ENCODE results near the gene MBLAC1. TPM values are rescaled to one million over a fixed set of nuclear protein-coding genes. Genes with fewer than 3 reads are reported as not detected.

Gene MBLAC1
- total RNA-seq, 1 experiment from 2014 or later: 3.5 TPM

DNA sequence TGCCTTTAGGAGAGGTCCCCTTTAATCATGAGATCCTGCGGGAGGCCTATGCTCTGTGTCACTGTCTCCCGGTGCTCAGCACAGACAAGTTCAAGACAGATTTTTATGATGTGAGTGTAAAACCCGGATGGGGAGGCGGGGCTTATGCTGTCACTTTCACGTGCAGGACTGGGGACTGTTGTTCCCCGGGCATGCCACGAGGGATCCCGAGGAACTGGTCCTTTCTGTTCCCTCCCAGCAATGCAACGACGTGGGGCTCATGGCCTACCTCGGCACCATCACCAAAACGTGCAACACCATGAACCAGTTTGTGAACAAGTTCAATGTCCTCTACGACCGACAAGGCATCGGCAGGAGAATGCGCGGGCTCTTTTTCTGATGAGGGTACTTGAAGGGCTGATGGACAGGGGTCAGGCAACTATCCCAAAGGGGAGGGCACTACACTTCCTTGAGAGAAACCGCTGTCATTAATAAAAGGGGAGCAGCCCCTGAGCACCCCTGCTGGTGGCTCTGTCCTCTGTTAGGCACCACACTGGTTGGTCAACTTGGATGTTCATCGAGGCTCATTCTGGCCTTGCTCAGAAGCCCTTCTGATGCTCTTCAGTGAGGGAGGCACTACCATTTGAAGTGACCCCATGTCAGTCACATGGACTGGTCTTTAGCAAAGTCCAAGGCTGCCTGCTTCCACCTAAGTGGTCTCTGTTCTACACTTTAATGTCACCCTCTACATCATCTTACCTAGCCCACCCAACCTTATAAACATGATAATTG lies 35.2 kb upstream of the MBLAC1 start (continued):
- TF ChIP-seq ETV6 (CRISPR knock-in tag; IDR thresholded peaks at IDR 0.05) (no peak), PRRX2 (CRISPR knock-in tag; IDR thresholded peaks at IDR 0.05) (peak; percentile 96), CBFB (CRISPR knock-in tag; IDR thresholded peaks at IDR 0.05; ENCODE audit: low read depth) (no peak), SMAD4 (CRISPR knock-in tag; IDR thresholded peaks at IDR 0.05) (no peak), CREB1 (CRISPR knock-in tag; IDR thresholded peaks at IDR 0.05) (no peak), ZNF232 (CRISPR knock-in tag; IDR thresholded peaks at IDR 0.05) (no peak), ZNF416 (CRISPR knock-in tag; IDR thresholded peaks at IDR 0.05) (peak; percentile 91; the same call in 1 of the 2 replicates), ATF1 (CRISPR knock-in tag; IDR thresholded peaks at IDR 0.05) (no peak), MXD4 (CRISPR knock-in tag; IDR thresholded peaks at IDR 0.05; ENCODE audit: borderline replicate concordance) (no peak), FOXK1 (CRISPR knock-in tag; IDR thresholded peaks at IDR 0.05) (no peak), ZNF138 (CRISPR knock-in tag; conservative IDR thresholded peaks at IDR 0.05) (no peak), NFATC4 (CRISPR knock-in tag; IDR thresholded peaks at IDR 0.05) (peak; percentile 86), GTF2I (CRISPR knock-in tag; conservative IDR thresholded peaks at IDR 0.05) (no peak), EMX1 (CRISPR knock-in tag; IDR thresholded peaks at IDR 0.05) (peak; percentile 94), ZNF396 (CRISPR knock-in tag; IDR thresholded peaks at IDR 0.05; ENCODE audit: borderline replicate concordance) (no peak), FOXJ3 (CRISPR knock-in tag; IDR thresholded peaks at IDR 0.05; ENCODE audit: borderline replicate concordance) (no peak), SMAD3 (CRISPR knock-in tag; IDR thresholded peaks at IDR 0.05; ENCODE audit: borderline replicate concordance) (no peak), TEAD1 (CRISPR knock-in tag; IDR thresholded peaks at IDR 0.05) (no peak), MYBL2 (CRISPR knock-in tag; IDR thresholded peaks at IDR 0.05) (no peak), TEAD4 (CRISPR knock-in tag; IDR thresholded peaks at IDR 0.05) (no peak), KAT7 (CRISPR knock-in tag; IDR thresholded peaks at IDR 0.05; ENCODE audit: borderline replicate concordance) (no peak), ZNF423 (CRISPR knock-in tag; IDR thresholded peaks at IDR 0.05) (no peak)
- TF ChIP-seq, protein P1, sequence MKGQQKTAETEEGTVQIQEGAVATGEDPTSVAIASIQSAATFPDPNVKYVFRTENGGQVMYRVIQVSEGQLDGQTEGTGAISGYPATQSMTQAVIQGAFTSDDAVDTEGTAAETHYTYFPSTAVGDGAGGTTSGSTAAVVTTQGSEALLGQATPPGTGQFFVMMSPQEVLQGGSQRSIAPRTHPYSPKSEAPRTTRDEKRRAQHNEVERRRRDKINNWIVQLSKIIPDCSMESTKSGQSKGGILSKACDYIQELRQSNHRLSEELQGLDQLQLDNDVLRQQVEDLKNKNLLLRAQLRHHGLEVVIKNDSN (CRISPR knock-in tag; IDR thresholded peaks at IDR 0.05): no peak
- TF ChIP-seq, protein P2, sequence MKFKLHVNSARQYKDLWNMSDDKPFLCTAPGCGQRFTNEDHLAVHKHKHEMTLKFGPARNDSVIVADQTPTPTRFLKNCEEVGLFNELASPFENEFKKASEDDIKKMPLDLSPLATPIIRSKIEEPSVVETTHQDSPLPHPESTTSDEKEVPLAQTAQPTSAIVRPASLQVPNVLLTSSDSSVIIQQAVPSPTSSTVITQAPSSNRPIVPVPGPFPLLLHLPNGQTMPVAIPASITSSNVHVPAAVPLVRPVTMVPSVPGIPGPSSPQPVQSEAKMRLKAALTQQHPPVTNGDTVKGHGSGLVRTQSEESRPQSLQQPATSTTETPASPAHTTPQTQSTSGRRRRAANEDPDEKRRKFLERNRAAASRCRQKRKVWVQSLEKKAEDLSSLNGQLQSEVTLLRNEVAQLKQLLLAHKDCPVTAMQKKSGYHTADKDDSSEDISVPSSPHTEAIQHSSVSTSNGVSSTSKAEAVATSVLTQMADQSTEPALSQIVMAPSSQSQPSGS (CRISPR knock-in tag; IDR thresholded peaks at IDR 0.05; ENCODE audit: borderline replicate concordance, low read depth): no peak
- TF ChIP-seq, protein P3, sequence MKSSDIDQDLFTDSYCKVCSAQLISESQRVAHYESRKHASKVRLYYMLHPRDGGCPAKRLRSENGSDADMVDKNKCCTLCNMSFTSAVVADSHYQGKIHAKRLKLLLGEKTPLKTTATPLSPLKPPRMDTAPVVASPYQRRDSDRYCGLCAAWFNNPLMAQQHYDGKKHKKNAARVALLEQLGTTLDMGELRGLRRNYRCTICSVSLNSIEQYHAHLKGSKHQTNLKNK (CRISPR knock-in tag; IDR thresholded peaks at IDR 0.05): 0 out of 2 replicates have a peak, but pooled peaks have one; percentile 17
- TF ChIP-seq, protein P4, sequence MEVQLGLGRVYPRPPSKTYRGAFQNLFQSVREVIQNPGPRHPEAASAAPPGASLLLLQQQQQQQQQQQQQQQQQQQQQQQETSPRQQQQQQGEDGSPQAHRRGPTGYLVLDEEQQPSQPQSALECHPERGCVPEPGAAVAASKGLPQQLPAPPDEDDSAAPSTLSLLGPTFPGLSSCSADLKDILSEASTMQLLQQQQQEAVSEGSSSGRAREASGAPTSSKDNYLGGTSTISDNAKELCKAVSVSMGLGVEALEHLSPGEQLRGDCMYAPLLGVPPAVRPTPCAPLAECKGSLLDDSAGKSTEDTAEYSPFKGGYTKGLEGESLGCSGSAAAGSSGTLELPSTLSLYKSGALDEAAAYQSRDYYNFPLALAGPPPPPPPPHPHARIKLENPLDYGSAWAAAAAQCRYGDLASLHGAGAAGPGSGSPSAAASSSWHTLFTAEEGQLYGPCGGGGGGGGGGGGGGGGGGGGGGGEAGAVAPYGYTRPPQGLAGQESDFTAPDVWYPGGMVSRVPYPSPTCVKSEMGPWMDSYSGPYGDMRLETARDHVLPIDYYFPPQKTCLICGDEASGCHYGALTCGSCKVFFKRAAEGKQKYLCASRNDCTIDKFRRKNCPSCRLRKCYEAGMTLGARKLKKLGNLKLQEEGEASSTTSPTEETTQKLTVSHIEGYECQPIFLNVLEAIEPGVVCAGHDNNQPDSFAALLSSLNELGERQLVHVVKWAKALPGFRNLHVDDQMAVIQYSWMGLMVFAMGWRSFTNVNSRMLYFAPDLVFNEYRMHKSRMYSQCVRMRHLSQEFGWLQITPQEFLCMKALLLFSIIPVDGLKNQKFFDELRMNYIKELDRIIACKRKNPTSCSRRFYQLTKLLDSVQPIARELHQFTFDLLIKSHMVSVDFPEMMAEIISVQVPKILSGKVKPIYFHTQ (CRISPR knock-in tag; IDR thresholded peaks at IDR 0.05): peak; percentile 96
- TF ChIP-seq, protein P5, sequence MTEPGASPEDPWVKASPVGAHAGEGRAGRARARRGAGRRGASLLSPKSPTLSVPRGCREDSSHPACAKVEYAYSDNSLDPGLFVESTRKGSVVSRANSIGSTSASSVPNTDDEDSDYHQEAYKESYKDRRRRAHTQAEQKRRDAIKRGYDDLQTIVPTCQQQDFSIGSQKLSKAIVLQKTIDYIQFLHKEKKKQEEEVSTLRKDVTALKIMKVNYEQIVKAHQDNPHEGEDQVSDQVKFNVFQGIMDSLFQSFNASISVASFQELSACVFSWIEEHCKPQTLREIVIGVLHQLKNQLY (CRISPR knock-in tag; IDR thresholded peaks at IDR 0.05): 0 out of 2 replicates have a peak, but pooled peaks have one; percentile 33
- TF ChIP-seq, protein P6, sequence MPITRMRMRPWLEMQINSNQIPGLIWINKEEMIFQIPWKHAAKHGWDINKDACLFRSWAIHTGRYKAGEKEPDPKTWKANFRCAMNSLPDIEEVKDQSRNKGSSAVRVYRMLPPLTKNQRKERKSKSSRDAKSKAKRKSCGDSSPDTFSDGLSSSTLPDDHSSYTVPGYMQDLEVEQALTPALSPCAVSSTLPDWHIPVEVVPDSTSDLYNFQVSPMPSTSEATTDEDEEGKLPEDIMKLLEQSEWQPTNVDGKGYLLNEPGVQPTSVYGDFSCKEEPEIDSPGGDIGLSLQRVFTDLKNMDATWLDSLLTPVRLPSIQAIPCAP (CRISPR knock-in tag; IDR thresholded peaks at IDR 0.05): no peak
- TF ChIP-seq, protein P7, sequence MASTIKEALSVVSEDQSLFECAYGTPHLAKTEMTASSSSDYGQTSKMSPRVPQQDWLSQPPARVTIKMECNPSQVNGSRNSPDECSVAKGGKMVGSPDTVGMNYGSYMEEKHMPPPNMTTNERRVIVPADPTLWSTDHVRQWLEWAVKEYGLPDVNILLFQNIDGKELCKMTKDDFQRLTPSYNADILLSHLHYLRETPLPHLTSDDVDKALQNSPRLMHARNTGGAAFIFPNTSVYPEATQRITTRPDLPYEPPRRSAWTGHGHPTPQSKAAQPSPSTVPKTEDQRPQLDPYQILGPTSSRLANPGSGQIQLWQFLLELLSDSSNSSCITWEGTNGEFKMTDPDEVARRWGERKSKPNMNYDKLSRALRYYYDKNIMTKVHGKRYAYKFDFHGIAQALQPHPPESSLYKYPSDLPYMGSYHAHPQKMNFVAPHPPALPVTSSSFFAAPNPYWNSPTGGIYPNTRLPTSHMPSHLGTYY (CRISPR knock-in tag; IDR thresholded peaks at IDR 0.05): peak; percentile 94; the same call in 1 of the 2 replicates
